ENCODE results near the gene TTC33. TPM values are rescaled to one million over a fixed set of nuclear protein-coding genes. Genes with fewer than 3 reads are reported as not detected.

TTC33 gene
- total and polyA plus RNA-seq, 10 donors: 4.3 to 17.9 (median 13.7) TPM

- H3K4me3 ChIP-seq: no peak overlapping the region
- no peak overlapping the region for H3K27ac ChIP-seq
- no peaks in the 10 kb centered on the region for H3K27me3 ChIP-seq (replicated peaks in 1 of 7)
- intact Hi-C loops (cut with DNase I; ENCODE audit: low total_unique reads): no loop called here
- no peaks in the 10 kb centered on the region for H3K9me3 ChIP-seq
- H3K4me1 ChIP-seq: peaks cover 0 to 57% (median 24%) of the 10 kb centered on the region in 6 donors
- H3K36me3 ChIP-seq: no peaks in the 10 kb centered on the region
- WGBS, 5 donors: 20 to 31% (median 22%) methylated on average over 4 of the region's 4 CpGs
- TF ChIP-seq POLR2A (IDR thresholded peaks at IDR 0.05) (no peak), POLR2AphosphoS5 (IDR thresholded peaks at IDR 0.05) (no peak)
- no peak for DNase-seq
Observed at GRCh38 chr5:40490464-40491111, 265.2 kb downstream of the TTC33 start.

- no peak for DNase-seq
- TF ChIP-seq POLR2A (IDR thresholded peaks at IDR 0.05): no peak
- no peak for TF ChIP-seq CTCF (IDR thresholded peaks at IDR 0.05 in 8 of 11, conservative IDR thresholded peaks at IDR 0.05 in 3 of 11)
- TF ChIP-seq POLR2AphosphoS5 (IDR thresholded peaks at IDR 0.05): no peak
- 76 to 87% (median 84%) methylated on average over 3 of the region's 3 CpGs for WGBS, 5 donors
- Histone ChIP-seq H3K9me3 (no peaks in the 10 kb centered on the region), H3K27me3 (replicated peaks in 1 of 7) (no peaks in the 10 kb centered on the region), H3K4me3 (no peak overlapping the region), H3K36me3 (no peaks in the 10 kb centered on the region), H3K4me1 (peaks cover 0 to 61% (median 35%) of the 10 kb centered on the region in 6 donors), H3K27ac (no peak overlapping the region)
- intact Hi-C loops (cut with DNase I; ENCODE audit: low total_unique reads): no loop called here
Observed at GRCh38 chr5:40489421-40489820, 266.3 kb downstream of the TTC33 start.

- intact Hi-C loops (cut with DNase I; ENCODE audit: low total_unique reads): no loop called here
- Histone ChIP-seq H3K36me3 (no peaks in the 10 kb centered on the region), H3K4me1 (peaks cover 0 to 66% (median 37%) of the 10 kb centered on the region in 6 donors), H3K27ac (peak overlapping the region in 7 of 8 donors; percentile 15 to 77 (median 67)), H3K9me3 (no peaks in the 10 kb centered on the region), H3K4me3 (no peak overlapping the region), H3K27me3 (replicated peaks in 1 of 7) (no peaks in the 10 kb centered on the region)
- WGBS, 5 donors: 32 to 46% (median 43%) methylated on average over 4 of the region's 4 CpGs
- TF ChIP-seq POLR2AphosphoS5 (IDR thresholded peaks at IDR 0.05) (no peak), POLR2A (IDR thresholded peaks at IDR 0.05) (no peak), CTCF (IDR thresholded peaks at IDR 0.05 in 8 of 11, conservative IDR thresholded peaks at IDR 0.05 in 3 of 11) (no peak)
- DNase-seq: no peak
Observed at GRCh38 chr5:40486437-40487275, 269.1 kb downstream of the TTC33 start.

GRCh38 chr5:40485021-40485998, 270.5 kb downstream of the TTC33 start:
- WGBS, 5 donors: 41 to 55% (median 44%) methylated on average over 10 of the region's 10 CpGs
- Histone ChIP-seq H3K9me3 (no peaks in the 10 kb centered on the region), H3K4me1 (peaks cover 0 to 52% (median 31%) of the 10 kb centered on the region in 6 donors), H3K27ac (peak overlapping the region in 7 of 8 donors; percentile 15 to 77 (median 67)), H3K36me3 (no peaks in the 10 kb centered on the region), H3K27me3 (replicated peaks in 1 of 7) (no peaks in the 10 kb centered on the region), H3K4me3 (peak overlapping the region in 1 of 8 donors; percentile 26)
- intact Hi-C loops (cut with DNase I; ENCODE audit: low total_unique reads): no loop called here
- DNase-seq: no peak
- no peak for TF ChIP-seq POLR2AphosphoS5 (IDR thresholded peaks at IDR 0.05)
- TF ChIP-seq CTCF (IDR thresholded peaks at IDR 0.05 in 8 of 11, conservative IDR thresholded peaks at IDR 0.05 in 3 of 11): no peak
- no peak for TF ChIP-seq POLR2A (IDR thresholded peaks at IDR 0.05)

Data from spleen (tissue), 11 donors.